ENCODE measurements around the gene BPTF.
"Not testable (repeated sequence)": the region's sequence is repeated elsewhere in the genome, so short reads cannot be mapped to it uniquely, and the experiment has no call there.

The BPTF gene, protein sequence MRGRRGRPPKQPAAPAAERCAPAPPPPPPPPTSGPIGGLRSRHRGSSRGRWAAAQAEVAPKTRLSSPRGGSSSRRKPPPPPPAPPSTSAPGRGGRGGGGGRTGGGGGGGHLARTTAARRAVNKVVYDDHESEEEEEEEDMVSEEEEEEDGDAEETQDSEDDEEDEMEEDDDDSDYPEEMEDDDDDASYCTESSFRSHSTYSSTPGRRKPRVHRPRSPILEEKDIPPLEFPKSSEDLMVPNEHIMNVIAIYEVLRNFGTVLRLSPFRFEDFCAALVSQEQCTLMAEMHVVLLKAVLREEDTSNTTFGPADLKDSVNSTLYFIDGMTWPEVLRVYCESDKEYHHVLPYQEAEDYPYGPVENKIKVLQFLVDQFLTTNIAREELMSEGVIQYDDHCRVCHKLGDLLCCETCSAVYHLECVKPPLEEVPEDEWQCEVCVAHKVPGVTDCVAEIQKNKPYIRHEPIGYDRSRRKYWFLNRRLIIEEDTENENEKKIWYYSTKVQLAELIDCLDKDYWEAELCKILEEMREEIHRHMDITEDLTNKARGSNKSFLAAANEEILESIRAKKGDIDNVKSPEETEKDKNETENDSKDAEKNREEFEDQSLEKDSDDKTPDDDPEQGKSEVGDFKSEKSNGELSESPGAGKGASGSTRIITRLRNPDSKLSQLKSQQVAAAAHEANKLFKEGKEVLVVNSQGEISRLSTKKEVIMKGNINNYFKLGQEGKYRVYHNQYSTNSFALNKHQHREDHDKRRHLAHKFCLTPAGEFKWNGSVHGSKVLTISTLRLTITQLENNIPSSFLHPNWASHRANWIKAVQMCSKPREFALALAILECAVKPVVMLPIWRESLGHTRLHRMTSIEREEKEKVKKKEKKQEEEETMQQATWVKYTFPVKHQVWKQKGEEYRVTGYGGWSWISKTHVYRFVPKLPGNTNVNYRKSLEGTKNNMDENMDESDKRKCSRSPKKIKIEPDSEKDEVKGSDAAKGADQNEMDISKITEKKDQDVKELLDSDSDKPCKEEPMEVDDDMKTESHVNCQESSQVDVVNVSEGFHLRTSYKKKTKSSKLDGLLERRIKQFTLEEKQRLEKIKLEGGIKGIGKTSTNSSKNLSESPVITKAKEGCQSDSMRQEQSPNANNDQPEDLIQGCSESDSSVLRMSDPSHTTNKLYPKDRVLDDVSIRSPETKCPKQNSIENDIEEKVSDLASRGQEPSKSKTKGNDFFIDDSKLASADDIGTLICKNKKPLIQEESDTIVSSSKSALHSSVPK (N-terminal part only)

DNA sequence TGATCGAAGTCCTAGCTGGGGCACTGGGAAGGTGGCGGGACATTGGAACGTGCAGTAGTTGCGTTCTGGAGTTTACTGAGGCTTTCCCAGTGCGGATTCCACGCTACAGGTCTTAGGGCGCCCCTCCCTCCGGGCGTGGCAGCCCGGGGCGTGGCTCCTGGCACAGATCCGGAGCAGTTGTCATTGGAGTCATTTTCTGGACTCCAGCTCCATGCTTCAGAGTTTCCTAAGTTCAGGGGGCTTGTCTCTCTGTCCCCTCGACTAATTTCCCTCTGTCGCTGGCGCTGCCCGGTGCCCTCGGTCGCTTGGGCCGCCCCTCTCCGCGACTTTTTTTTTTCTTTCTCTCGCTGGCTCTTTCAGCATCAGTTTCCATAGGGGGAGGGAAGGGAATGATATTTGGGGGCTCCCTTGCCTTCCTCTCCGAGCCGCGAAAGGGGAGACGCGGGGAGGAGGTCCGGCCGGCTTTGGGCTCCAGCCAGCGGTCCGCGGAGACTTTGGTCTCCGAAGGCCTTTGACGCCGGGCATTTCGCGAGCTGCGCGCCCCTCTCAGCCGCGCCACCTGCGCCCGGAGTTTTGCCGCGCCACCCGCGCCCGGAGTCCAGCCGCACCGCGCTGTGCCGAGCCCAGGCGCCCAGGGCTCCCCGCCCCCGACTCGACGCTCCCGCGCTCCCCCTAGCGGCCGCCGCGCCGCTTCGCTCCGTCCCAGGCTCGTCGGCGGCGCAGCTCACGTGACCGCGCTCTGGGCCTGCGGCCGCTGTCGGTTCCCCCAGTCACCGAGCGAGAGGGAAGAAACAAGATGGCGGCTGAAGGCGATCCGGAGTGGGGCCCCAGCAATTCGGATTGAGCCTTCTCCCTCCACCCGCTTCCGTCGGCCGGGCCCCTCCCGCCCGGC lies at the start of gene BPTF:
Gene BPTF, plus strand, starts transcription at position 769 of the 892 bp plus-strand sequence. CDS start 222 bp downstream, outside the sequence.
- DNase-seq (ENCODE audit: low read depth, low spot score), result peak; percentile 95

DNA sequence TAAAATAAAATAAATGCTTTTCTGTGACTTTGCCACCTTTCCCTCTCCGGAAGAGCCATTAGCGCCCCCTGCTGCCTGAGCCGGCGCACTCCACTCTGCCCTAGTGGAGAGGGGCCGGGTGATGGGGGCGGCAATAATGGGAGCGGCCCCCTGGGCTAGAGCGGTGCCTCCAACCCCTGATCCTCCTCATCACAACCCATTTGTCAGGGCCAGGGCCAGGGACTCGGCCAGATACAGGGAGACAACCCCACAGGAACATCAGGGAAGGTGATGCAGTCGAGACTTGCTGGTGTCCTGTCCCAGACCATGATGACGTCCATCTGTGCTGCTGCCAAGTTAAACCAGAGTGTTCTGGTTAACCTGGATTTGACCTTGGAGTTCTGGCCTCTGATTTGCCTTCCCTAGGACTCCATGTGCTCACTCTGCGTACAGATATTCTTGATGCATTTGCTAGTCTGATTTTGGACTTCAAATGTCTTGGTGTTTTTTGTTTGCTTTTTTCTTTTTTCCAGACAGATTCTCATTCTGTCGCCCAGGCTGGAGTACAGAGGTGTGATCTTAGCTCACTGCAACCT lies 46.1 kb upstream of the BPTF start:
- DNase-seq (ENCODE audit: low read depth, low spot score), result peak; percentile 93

DNA sequence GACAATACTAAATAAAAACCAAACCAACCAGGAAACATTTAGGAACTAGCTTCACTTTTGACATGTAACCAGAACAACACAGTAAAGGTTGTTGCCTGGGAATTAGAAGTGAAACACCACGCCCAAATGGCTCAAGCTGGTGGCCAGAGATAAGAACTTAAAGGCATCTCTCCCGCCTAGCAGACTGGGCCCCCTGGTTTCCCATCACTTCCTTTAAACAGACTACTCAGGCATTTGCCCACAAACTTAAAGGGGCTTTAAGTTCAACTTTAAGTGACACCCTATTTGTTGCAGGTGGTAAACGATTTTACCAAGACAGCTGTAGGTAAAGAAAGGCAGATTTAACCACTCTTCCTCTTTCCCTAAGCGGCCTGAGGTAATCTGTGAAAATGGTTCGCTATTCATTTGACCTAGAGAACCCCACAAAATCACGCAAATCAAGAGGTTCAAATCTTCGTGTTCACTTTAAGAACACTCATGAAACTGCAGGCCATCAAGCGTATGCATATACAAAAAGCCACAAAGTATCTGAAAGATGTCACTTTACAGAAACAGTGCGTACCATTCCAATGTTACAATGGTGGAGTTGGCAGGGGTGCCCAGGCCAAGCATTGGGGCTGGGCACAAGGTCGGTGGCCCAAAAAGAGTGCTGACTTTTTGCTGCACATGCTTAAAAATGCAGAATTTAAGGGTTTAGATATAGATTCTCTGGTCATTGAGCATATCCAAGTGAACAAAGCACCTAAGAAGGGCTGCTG lies 40.8 kb upstream of the BPTF start:
- DNase-seq (ENCODE audit: low read depth, low spot score), result no peak

DNA sequence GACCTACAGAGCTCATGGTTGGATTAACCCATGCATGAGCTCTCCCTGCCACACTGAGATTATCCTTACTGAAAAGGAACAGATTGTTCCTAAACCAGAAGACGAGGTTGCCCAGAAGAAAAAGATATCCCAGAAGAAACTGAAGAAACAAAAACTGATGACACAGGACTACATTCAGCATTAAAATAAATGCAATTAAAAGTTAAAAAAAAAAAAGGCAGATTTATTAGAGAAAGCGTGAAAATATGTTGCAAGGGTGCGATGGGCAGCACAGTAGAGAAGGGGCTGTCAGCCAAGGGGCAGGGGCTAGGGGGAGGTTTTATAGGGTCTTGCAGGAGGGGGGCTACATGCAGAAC lies 40.2 kb upstream of the BPTF start:
- DNase-seq (ENCODE audit: low read depth, low spot score), result no peak

DNA sequence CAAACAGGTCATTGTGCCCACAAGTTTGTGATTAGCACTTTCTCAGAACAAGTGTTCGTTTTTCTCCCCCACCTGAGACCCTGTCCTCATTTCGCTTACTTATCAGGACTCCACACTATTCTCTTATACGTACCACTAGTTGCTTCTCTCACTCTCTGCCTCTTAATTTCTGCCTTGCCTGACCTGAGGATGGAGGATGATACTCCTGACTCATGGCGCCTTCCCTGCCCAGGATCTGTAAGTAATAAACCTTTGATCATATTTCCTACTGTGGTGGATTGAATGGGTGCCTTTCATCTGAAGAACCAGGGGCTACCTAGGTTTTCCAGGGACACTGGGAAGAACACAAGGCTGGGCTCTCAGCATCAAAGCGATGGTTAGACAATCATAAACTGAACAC lies 39.8 kb upstream of the BPTF start:
- DNase-seq (ENCODE audit: low read depth, low spot score), result no peak

DNA sequence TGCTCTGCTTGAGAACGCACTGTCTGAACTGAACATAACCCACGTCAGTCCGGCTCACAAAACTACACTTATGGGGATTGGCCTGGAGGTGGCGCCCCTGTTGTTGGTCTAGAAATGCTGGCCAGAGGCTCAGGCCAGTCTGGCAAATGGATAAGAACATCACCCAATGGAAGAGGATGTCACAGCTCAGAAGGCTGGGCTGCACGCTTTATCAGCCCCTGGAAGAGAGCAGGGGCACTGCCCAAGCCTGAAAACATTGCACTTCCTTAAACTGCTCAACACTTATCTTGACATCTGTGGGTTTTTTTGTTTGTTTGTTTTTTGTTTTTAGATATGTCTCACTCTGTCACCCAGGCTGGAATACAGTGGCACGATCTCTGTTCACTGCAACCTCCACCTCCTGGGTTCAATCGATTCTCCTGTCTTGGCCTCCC lies 24.8 kb upstream of the BPTF start:
- DNase-seq (ENCODE audit: low read depth, low spot score), result peak; percentile 89

DNA sequence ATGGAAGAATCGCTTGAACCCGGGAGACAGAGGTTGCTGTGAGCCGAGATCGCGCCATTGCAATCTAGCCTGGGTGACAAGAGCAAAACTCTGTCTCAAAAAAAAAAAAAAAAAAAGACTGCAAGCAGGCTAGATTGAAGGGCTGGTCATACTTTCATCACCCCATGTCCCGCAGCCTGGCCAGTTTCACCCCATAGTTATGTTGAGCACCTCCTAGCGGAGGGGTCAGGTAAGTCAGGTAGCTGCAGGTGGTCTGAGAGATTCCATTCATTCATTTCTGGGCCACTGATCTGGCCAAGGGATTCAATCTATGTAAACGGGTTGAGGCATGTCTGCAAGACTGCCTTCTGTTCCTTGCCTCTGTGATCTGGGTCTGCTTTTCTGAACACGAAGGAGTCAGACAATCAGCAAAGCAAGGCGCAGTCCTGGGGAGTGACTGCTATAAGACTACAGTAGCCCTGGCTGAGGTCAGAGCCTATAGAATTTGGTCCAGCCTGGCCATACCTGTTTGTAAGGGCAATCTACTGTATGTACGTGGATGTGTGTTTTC lies 23.6 kb upstream of the BPTF start:
- DNase-seq (ENCODE audit: low read depth, low spot score), result peak; percentile 18

DNA sequence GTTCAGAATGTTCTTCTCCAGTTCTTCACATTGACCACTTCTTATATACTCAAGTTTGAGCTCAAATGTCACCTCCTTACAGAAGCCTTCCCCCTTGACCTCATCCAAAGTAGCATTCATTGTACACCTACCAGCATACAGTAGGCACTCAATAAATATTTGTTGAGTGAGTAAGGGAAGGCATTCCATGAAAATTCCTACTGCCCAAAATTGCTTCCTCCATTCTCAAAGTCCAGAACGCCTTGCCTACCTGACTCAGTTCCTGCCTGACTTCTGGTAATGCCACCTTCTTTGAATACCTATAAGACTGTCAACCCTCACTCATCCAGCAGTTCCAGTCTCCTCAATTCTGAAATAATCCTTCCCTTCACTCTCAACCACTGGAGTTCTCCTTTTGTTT lies 14.8 kb upstream of the BPTF start:
- no peak for DNase-seq (ENCODE audit: low read depth, low spot score)

DNA sequence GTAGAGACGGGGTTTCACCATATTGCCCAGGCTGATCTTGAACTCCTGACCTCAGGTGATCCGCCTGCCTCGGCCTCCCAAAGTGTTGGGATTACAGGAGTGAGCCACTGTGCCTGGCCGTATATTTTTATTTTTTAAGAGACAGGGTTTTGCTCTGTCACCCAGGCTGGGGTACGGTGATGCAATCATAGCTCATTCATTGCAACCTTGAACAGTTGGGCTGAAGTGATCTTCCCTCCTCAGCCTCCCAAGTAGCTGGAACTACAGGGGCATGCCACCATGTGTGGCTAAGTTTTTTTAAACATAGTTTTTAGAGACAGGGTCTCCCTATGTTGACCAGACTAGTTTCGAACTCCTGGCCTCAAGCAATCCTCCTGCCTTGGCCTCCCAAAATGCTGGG lies 12.9 kb upstream of the BPTF start:
- not testable (repeated sequence) for DNase-seq (ENCODE audit: low read depth, low spot score)

DNA sequence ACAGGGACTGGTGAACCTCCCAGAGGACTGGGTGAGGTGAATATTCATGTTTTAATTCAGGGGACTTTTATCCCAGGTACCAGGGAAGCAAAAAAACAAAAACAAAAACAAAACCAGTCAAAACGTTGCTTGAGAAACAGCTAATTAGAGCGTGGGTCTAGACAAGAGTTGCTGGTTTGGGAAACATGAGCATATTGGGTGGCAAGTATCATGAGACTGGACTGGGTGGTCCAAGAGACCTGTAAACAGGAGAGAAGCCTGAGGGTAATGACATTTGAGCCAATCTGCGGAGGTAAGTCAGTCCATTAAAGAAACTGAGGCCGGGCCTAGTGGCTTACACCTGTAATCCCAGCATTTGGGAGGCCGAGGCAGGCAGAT lies 11.5 kb upstream of the BPTF start:
- DNase-seq (ENCODE audit: low read depth, low spot score), result no peak

DNA sequence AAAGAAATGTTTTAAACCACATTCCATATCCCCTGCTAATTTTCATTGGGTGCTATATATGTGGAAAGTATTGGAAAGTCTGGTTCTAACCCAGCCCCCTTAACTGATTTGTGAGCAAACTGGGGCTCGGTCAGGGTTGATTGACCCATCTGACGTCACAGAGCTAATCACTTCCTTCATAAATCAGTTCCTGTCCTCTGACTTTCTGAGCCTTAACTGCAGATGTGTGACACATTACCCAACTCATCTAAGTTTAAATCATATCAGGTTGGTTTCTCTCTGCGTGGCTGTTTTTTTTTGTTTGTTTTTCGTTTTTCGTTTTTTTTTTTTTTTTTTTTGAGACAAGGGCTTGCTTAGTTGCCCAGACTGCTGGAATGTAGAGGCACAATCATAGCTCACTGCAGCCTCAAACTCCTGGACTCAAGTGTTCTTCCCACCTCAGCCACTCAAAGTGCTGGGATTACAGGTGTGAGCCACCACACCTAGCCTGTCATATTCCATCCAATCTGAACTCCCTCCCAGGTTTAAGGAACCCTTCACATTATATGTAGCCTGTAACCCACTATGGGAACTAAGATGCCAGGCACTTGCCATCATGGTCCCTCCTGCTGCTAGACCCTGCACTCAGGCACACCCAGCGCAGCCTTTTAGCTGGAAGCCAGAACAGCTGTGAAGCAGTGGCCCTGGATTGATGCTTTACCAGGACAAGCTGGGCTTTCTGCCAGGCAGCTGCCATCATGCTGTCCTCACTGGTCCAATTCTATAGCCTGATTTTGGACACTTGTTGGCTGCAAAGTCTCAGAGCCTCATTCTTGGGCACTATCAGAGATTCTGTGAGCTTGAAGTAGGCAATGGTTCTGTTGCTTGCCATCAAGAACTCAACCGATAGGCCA lies 6.9 kb upstream of the BPTF start:
- no peak for DNase-seq (ENCODE audit: low read depth, low spot score)

DNA sequence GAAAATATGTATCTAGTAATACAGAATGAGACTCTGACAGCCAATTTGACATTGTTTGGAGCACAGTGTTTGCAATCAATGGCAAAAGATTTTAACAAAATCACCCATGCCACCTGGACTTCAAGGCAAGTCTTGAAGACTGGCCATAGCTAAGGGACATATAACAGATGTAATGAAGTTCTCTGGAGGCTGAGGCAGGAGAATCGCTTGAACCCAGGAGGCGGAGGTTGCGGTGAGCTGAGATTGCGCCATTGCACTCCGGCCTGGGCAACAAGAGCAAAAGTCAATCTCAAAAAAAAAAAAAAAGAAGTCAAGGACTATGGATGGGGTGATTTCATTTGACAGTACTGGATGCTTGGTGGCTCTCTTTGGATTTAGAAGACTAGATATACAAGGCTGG lies 5.6 kb upstream of the BPTF start:
- DNase-seq (ENCODE audit: low read depth, low spot score), result no peak

DNA sequence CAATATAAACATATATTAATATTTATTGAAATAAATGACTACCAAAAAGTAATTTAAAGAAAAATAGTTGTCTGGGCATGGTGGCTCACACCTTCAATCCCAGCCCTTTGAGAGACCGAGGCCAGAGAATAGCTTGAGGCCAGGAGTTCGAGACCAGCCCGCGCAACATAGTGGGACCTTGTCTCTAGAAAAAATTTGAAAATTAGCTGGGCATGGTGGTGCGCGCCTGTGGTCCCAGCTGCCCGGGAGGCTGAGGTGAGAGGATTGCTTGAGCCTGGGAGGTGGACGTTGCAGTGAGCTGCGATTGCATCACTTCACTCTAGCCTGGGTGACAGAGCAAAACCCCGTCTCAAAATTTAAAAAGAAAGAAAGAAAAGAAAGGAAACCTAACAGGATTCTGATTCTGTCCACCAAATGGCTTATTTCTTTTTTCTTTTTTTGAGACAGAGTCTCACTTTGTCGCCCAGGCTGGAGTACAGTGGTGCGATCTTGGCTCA lies 3.4 kb upstream of the BPTF start:
- DNase-seq (ENCODE audit: low read depth, low spot score), result no peak

DNA sequence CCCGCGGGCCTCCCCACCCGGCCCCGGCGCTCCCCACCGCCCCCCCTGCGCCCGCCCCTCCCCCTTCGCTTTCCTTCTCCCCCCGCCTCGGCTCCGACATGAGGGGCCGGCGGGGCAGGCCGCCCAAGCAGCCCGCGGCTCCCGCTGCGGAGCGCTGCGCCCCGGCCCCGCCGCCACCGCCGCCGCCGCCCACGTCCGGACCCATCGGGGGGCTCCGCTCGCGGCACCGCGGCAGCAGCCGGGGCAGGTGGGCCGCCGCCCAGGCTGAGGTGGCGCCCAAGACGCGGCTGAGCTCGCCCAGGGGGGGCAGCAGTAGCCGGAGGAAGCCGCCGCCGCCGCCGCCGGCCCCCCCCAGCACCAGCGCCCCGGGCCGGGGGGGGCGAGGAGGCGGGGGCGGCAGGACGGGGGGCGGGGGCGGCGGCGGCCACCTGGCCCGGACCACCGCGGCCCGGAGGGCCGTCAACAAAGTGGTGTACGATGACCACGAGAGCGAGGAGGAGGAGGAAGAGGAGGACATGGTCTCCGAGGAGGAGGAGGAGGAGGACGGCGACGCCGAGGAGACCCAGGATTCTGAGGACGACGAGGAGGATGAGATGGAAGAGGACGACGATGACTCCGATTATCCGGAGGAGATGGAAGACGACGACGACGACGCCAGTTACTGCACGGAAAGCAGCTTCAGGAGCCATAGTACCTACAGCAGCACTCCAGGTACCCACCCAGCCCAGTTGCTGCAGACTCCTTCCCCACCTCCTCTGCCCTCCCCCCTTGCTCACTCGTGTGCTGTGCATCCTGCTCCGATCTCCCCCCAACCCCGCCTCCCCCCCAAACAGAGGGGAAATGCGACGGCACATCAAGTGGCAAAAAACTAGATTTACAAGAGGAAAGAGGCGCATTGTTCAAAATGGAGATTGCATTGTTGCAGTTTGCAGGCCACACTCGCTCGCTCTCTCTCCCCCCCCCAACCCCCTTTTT lies 611 bp downstream of the BPTF start:
- peak; percentile 64 for DNase-seq (ENCODE audit: low read depth, low spot score)

DNA sequence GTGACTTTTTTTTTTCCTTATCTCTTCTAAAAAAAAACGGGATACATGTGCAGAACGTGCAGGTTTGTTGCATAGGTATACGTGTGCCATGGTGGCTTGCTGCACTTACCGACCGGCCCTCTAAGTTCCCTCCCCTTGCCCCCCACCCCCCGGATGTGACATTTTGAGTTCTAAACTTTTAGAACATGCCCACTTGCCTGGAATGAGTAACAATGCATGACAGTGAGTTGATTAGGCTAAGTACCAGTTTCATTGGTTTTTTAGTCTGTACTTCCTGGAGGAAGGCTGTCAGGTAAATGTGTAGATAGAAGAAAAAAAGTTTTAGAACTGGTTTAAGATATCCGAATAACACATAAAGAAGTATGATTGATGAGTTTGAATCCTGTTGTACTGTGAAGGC lies 4.0 kb downstream of the BPTF start:
- DNase-seq (ENCODE audit: low read depth, low spot score), result no peak

DNA sequence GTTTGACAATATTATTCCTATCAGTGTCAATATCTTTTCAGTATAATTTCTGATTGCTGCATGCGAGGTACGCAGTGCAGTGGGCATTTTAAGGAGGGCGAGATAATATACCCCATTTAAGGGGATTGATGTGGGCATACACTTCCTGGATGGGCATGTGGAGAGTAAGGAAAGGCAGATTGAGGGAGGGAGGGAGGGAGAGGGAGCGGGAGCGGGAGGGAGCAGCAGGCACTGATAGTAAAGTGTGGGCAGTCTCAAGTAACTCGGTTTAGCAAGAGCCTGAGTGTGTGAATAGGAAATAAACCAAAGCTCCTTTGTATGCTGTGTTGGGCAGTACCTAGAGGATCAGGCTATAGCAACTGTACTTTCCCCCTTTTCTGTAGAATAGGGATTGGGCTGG lies 5.1 kb downstream of the BPTF start:
- DNase-seq (ENCODE audit: low read depth, low spot score), result no peak

DNA sequence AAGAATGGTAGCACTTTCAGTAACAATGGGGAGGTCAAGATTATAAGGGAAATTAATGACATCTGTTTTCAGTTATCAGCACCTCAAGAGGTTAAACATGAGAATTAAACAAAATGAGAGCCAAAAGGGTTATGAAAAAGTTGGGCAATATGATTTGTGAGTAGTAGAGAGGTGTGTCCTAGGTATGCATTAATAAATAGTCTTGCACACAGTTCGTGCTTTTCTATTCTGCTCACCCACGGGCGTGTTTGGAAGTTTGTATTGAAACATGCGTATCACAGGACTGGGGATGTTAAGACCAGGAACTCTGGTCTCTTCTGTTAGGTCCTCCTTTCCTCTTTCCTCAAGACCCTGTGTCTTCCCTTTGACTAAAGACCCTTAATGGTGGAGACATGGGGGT lies 6.0 kb downstream of the BPTF start:
- DNase-seq (ENCODE audit: low read depth, low spot score), result no peak

All from ELF-1 (cell line).